Hepatocyte (in vitro differentiated cells): ENCODE measurements around the gene SMAD3. TPM values are rescaled to one million over a fixed set of nuclear protein-coding genes. Genes with fewer than 3 reads are reported as not detected.

Experiments used
- DNase-seq: peaks from one replicate; pipeline ENCODE4 v3.0.0-alpha.2; 2016; ENCODE audit warnings: low spot score
- H2AFZ ChIP-seq: fragments of 200-600 bp; sonication (generic); 2 replicates; pipeline ENCODE4 v1.6.0; 2016; ENCODE audit warnings: antibody characterized with exemption, mild to moderate bottlenecking
- H3K27ac ChIP-seq: fragments of 200-600 bp; sonication (generic); 2 replicates; pipeline ENCODE4 v1.5.1; 2016; ENCODE audit warnings: mild to moderate bottlenecking
- H3K27me3 ChIP-seq: fragments of 200-600 bp; sonication (generic); 2 replicates; pipeline ENCODE4 v1.6.1; 2016
- H3K36me3 ChIP-seq: fragments of 200-600 bp; sonication (generic); replicated peaks from 2 replicates; pipeline ENCODE4 v1.5.1; 2016; ENCODE audit warnings: low read depth; ENCODE audit not compliant: insufficient read depth
- H3K4me1 ChIP-seq: fragments of 200-600 bp; sonication (generic); 2 replicates; pipeline ENCODE4 v1.5.1; 2016; ENCODE audit warnings: mild to moderate bottlenecking, moderate library complexity; ENCODE audit not compliant: insufficient read depth
- H3K4me2 ChIP-seq: fragments of 200-600 bp; sonication (generic); 2 replicates; pipeline ENCODE4 v1.6.0; 2016
- H3K4me3 ChIP-seq: fragments of 200-600 bp; sonication (generic); 2 replicates; pipeline ENCODE4 v1.5.1; 2016; ENCODE audit warnings: mild to moderate bottlenecking
- H3K79me2 ChIP-seq: fragments of 200-600 bp; sonication (generic); 2 replicates; pipeline ENCODE4 v1.6.0; 2017; ENCODE audit warnings: mild to moderate bottlenecking
- H3K9me2 ChIP-seq: fragments of 200-600 bp; sonication (generic); replicated peaks from 2 replicates; pipeline ENCODE4 v1.6.0; 2017; ENCODE audit warnings: mild to moderate bottlenecking; ENCODE audit not compliant: insufficient read depth
- H3K9me3 ChIP-seq: fragments of 200-600 bp; sonication (generic); 2 replicates; pipeline ENCODE4 v1.5.1; 2016; ENCODE audit warnings: low read depth, mild to moderate bottlenecking
- H4K20me1 ChIP-seq: fragments of 200-600 bp; sonication (generic); 2 replicates; pipeline ENCODE4 v1.6.0; 2016; ENCODE audit warnings: mild to moderate bottlenecking; ENCODE audit not compliant: insufficient read depth, poor library complexity, severe bottlenecking
- CTCF ChIP-seq: fragments of 200-600 bp; sonication (generic); IDR thresholded peaks from 2 replicates; pipeline ENCODE4 v1.5.1; 2016; ENCODE audit warnings: antibody characterized with exemption, mild to moderate bottlenecking; ENCODE audit not compliant: poor library complexity
- EZH2 ChIP-seq: fragments of 200-600 bp; sonication (generic); IDR thresholded peaks from 2 replicates; pipeline ENCODE4 v1.6.1; 2016; ENCODE audit warnings: antibody characterized with exemption, mild to moderate bottlenecking, borderline replicate concordance
- EZH2phosphoT487 ChIP-seq: fragments of 200-600 bp; sonication (generic); IDR thresholded peaks from one replicate; pipeline ENCODE4 v1.6.1; 2018; ENCODE audit warnings: antibody characterized with exemption, mild to moderate bottlenecking, low read depth, moderate library complexity; ENCODE audit not compliant: unreplicated experiment, severe bottlenecking
- WGBS: methylation state at CpG from one replicate; pipeline ENCODE4 v1.1.6; 2016; ENCODE audit warnings: low lambda C conversion rate; ENCODE audit errors: missing lambda C conversion rate; 5-methylcytosine and 5-hydroxymethylcytosine counted together
- polyA plus RNA-seq: library from polyadenylated mRNA; unstranded; fragments of >200 nt; fragmentation: Nextera tagmentation; extraction: Ambion mirVana; gene quantifications from 2 replicates; pipeline ENCODE4 v1.2.1, GENCODE V29; 2016
- total RNA-seq: library from RNA; depleted of rRNA; stranded (reverse); fragments of >200 nt; gene quantifications from 2 replicates; pipeline ENCODE4 v1.2.3, GENCODE V29; 2014

The SMAD3 gene
- total and polyA plus RNA-seq, 2 experiments from 2014 or later = 24.7 to 32.2 TPM

- Histone ChIP-seq H3K36me3 (no peaks in the 10 kb centered on the region), H3K4me2 (no peak overlapping the region), H3K79me2 (peaks cover 97% of the 10 kb centered on the region), H2AFZ (no peak overlapping the region), H3K9me3 (no peaks in the 10 kb centered on the region), H3K4me1 (peaks cover 43% of the 10 kb centered on the region), H3K4me3 (no peak overlapping the region), H4K20me1 (peaks cover 38% of the 10 kb centered on the region), H3K27me3 (no peaks in the 10 kb centered on the region), H3K27ac (no peak overlapping the region), H3K9me2 (no peaks in the 10 kb centered on the region)
- DNase-seq = no peak
- 94% methylated on average over 7 of the region's 7 CpGs for WGBS
- no peak for TF ChIP-seq CTCF
Observed at GRCh38 chr15:67093504-67093862, 28.1 kb downstream of the SMAD3 start.

DNA sequence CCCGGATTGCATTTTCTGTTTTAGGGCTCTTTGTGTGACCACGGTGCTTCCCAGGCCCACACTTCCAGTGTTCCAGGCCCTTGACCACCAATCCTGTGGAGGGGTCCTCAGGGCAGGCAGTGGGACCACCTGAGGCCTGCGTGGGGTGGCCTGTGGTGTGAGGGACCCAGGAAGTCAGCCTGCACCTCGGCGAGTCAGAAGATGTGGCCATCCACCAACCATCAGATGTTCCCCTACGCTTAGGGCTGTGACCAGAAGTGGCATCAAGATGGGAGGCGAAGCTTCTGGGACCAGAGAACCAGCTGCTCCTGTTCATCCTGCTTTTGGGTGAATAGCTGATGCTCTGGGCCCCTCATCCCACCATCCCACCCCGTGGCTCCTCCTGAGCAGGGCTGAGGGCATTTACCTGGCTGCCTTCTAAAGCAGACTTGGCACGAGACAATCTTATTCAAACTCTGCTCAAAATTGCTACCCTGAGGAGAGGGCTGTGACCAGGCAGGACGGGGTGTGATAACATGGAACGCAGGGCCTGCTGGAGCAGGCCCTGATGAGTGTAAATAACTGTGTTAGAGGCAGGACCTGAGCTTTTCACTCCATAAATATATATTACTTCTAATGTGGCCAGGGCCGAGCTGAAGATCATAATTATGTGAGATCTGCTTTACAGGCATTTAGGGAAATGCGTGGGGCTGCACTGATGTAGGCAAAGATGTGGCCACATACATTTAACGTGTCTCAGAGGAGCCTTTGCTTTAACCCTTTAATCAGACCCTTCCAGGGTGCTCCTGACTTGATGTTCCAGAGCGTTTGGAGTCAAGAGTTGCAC lies 28.8 kb downstream of the SMAD3 start:
- Histone ChIP-seq H3K4me2 (no peak overlapping the region), H3K4me1 (peaks cover 43% of the 10 kb centered on the region), H3K9me3 (no peaks in the 10 kb centered on the region), H3K36me3 (no peaks in the 10 kb centered on the region), H3K4me3 (no peak overlapping the region), H4K20me1 (peaks cover 41% of the 10 kb centered on the region), H3K27ac (no peak overlapping the region), H2AFZ (no peak overlapping the region), H3K79me2 (peaks cover 94% of the 10 kb centered on the region), H3K9me2 (no peaks in the 10 kb centered on the region), H3K27me3 (no peaks in the 10 kb centered on the region)
- no peak for DNase-seq
- no peak for TF ChIP-seq CTCF
- TF ChIP-seq EZH2 = no peak
- no peak for TF ChIP-seq EZH2phosphoT487
- WGBS = 81% methylated on average over 15 of the region's 15 CpGs

GRCh38 chr15:67095912-67096311 lies 30.5 kb downstream of the SMAD3 start:
- H3K79me2 ChIP-seq = peaks cover 95% of the 10 kb centered on the region
- H3K27me3 ChIP-seq = no peaks in the 10 kb centered on the region
- peaks cover 34% of the 10 kb centered on the region for H3K4me1 ChIP-seq
- no peak overlapping the region for H3K27ac ChIP-seq
- H2AFZ ChIP-seq = no peak overlapping the region
- H3K4me3 ChIP-seq = no peak overlapping the region
- no peak for TF ChIP-seq CTCF
- no peak for TF ChIP-seq EZH2
- no peak for TF ChIP-seq EZH2phosphoT487
- WGBS = 91% methylated on average over 7 of the region's 7 CpGs
- peaks cover 53% of the 10 kb centered on the region for H4K20me1 ChIP-seq
- H3K36me3 ChIP-seq = no peaks in the 10 kb centered on the region
- DNase-seq = no peak
- no peaks in the 10 kb centered on the region for H3K9me3 ChIP-seq
- H3K4me2 ChIP-seq = no peak overlapping the region
- no peaks in the 10 kb centered on the region for H3K9me2 ChIP-seq
